Choroid plexus epithelial cell (primary cell): ENCODE measurements around the gene MDH2.
A peak's percentile ranks its signal among the peaks of the same experiment; 100 is the strongest.

ENCODE experiments used
- DNase-seq: peaks from one replicate; pipeline ENCODE4 v3.0.0-alpha.2; 2010; ENCODE audit warnings: low read depth
- H3K4me3 ChIP-seq: 2 replicates; pipeline ENCODE4 v1.5.1; 2011; ENCODE audit warnings: low read depth, mild to moderate bottlenecking, control low read depth, low read length, moderate library complexity
- CTCF ChIP-seq: conservative IDR thresholded peaks from 2 replicates; pipeline ENCODE4 v1.5.1; 2011; ENCODE audit warnings: low read depth, mild to moderate bottlenecking, control low read depth, inconsistent platforms, low read length, moderate library complexity

Gene MDH2

GRCh38 chr7:76064208-76064970 is 16.5 kb downstream of the MDH2 start:
- DNase-seq: no peak
- TF ChIP-seq CTCF: no peak
- H3K4me3 ChIP-seq: no peak overlapping the region

GRCh38 chr7:76065016-76065612 is 17.2 kb downstream of the MDH2 start:
- H3K4me3 ChIP-seq: no peak overlapping the region
- TF ChIP-seq CTCF: no peak
- DNase-seq: no peak

- TF ChIP-seq CTCF: no peak
- no peak overlapping the region for H3K4me3 ChIP-seq
- no peak for DNase-seq
Measured at GRCh38 chr7:76066716-76067503, 19.0 kb downstream of the MDH2 start.

- H3K4me3 ChIP-seq: no peak overlapping the region
- TF ChIP-seq CTCF: peak; percentile 72
- peak; percentile 93 for DNase-seq
Measured at GRCh38 chr7:76069238-76069638, 21.3 kb downstream of the MDH2 start.

GRCh38 chr7:76071316-76072242 is 23.7 kb downstream of the MDH2 start:
- no peak overlapping the region for H3K4me3 ChIP-seq
- TF ChIP-seq CTCF: no peak
- no peak for DNase-seq
